Activated T-cell treated with anti-CD3 and anti-CD28 coated beads for 48 hours (primary cell): ENCODE measurements around the gene TIGD4.

Source experiments
- DNase-seq: peaks from one replicate; pipeline ENCODE4 v3.0.0-alpha.2; 2020; ENCODE audit warnings: low read depth

Gene TIGD4

DNA sequence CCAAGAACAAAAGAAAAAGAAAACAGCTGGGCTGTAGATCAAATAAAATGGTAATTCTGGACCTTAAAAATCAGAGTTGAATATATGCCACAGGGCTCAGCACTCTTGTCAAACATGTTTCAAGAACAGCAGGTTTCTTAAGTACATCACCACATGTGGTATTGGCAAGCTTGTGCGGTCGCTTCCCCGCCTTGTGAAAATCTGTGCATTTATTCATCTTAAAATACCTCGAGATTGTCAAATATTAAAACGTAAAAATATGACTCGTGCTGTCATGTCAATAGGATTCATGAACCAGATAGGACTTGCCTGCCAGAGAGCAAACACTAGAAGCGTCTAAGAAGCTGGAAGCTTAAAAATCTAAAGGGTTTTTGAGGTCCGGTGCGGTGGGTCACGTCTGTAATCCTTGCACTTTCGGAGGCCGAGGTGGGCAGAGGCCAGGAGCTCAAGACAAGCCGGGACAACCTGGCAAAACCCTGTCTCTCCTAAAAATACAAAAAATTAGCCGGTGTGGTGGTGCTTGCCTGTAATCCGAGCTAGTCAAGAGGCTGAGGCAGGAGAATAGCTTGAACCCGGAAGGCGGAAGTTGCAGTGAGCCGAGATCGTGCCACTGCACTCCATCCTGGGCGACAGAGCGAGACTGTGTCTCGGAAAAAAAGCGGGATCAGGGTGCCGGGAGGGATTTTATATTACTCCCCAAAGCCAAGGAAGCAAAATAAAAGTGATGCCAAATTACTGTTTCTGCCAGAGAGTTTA, 59.6 kb downstream of the TIGD4 start:
- DNase-seq: no peak
